ENCODE measurements around the gene PTGER2.

The PTGER2 gene

GRCh38 chr14:52313903-52314594 is at the start of gene PTGER2:
TSS of gene PTGER2 (plus strand) at chr14:52314312. CDS start at chr14:52314549, 237 bp downstream.
- Mint-ChIP-seq H3K4me3 (peak within 1 kb of the TSS; percentile 91), H3K4me1 (ENCODE audit: low read depth) (peaks cover 90% of the 10 kb centered on the region), H3K27me3 (peaks cover 20% of the 10 kb centered on the region)

GRCh38 chr14:52265253-52265652 is 48.9 kb upstream of the PTGER2 start:
- no peaks in the 10 kb centered on the region for H3K36me3 Mint-ChIP-seq (ENCODE audit: low read depth)
- no peak overlapping the region for H3K4me3 Mint-ChIP-seq
- H3K4me1 Mint-ChIP-seq (ENCODE audit: low read depth), result peaks cover 47% of the 10 kb centered on the region
- H3K9me3 Mint-ChIP-seq, result no peaks in the 10 kb centered on the region
- peak overlapping the region; percentile 14 for H3K27ac Mint-ChIP-seq
- H3K27me3 Mint-ChIP-seq, result peaks cover 39% of the 10 kb centered on the region

More at GRCh38 chr14:52313903-52314594, at the start of gene PTGER2:
- Mint-ChIP-seq H3K9me3 (no peaks in the 10 kb centered on the region), H3K27ac (peak within 1 kb of the TSS; percentile 93), H3K36me3 (ENCODE audit: low read depth) (peaks cover 19% of the 10 kb centered on the region)

GRCh38 chr14:52266179-52266578 is 47.9 kb upstream of the PTGER2 start:
- Mint-ChIP-seq H3K4me3 (no peak overlapping the region), H3K4me1 (ENCODE audit: low read depth) (peaks cover 47% of the 10 kb centered on the region), H3K9me3 (no peaks in the 10 kb centered on the region), H3K36me3 (ENCODE audit: low read depth) (no peaks in the 10 kb centered on the region), H3K27me3 (peaks cover 43% of the 10 kb centered on the region), H3K27ac (no peak overlapping the region)

- Mint-ChIP-seq H3K4me1 (ENCODE audit: low read depth) (peaks cover 53% of the 10 kb centered on the region), H3K4me3 (peak overlapping the region; percentile 85), H3K27ac (no peak overlapping the region), H3K36me3 (ENCODE audit: low read depth) (no peaks in the 10 kb centered on the region), H3K9me3 (no peaks in the 10 kb centered on the region), H3K27me3 (peaks cover 43% of the 10 kb centered on the region)
Measured at GRCh38 chr14:52266782-52267181, 47.3 kb upstream of the PTGER2 start.

- Mint-ChIP-seq H3K27ac (peak within 1 kb of the TSS; percentile 36), H3K4me1 (ENCODE audit: low read depth) (peaks cover 61% of the 10 kb centered on the region), H3K36me3 (ENCODE audit: low read depth) (no peaks in the 10 kb centered on the region), H3K9me3 (no peaks in the 10 kb centered on the region), H3K27me3 (peaks cover 43% of the 10 kb centered on the region), H3K4me3 (peak within 1 kb of the TSS; percentile 85)
Measured at GRCh38 chr14:52267501-52268278, 46.4 kb upstream of the PTGER2 start, which contains the start of gene PTGDR. TSS of gene PTGDR (plus strand) at chr14:52267698. CDS start at chr14:52267815, 117 bp downstream.

GRCh38 chr14:52268279-52269061 is 45.6 kb upstream of the PTGER2 start:
- H3K27me3 Mint-ChIP-seq, result peaks cover 43% of the 10 kb centered on the region
- peaks cover 64% of the 10 kb centered on the region for H3K4me1 Mint-ChIP-seq (ENCODE audit: low read depth)
- H3K27ac Mint-ChIP-seq, result peak overlapping the region; percentile 36

GRCh38 chr14:52269100-52269499 is 45.0 kb upstream of the PTGER2 start:
- Mint-ChIP-seq H3K4me3 (peak overlapping the region; percentile 85), H3K9me3 (no peaks in the 10 kb centered on the region), H3K27ac (peak overlapping the region; percentile 20), H3K4me1 (ENCODE audit: low read depth) (peaks cover 67% of the 10 kb centered on the region), H3K36me3 (ENCODE audit: low read depth) (no peaks in the 10 kb centered on the region), H3K27me3 (peaks cover 43% of the 10 kb centered on the region)

More at GRCh38 chr14:52268279-52269061, 45.6 kb upstream of the PTGER2 start:
- Mint-ChIP-seq H3K4me3 (peak overlapping the region; percentile 85), H3K9me3 (no peaks in the 10 kb centered on the region), H3K36me3 (ENCODE audit: low read depth) (no peaks in the 10 kb centered on the region)

GRCh38 chr14:52269982-52270381 is 44.1 kb upstream of the PTGER2 start:
- Mint-ChIP-seq H3K9me3 (no peaks in the 10 kb centered on the region), H3K4me3 (peak overlapping the region; percentile 52), H3K27me3 (peaks cover 43% of the 10 kb centered on the region), H3K36me3 (ENCODE audit: low read depth) (no peaks in the 10 kb centered on the region), H3K27ac (no peak overlapping the region), H3K4me1 (ENCODE audit: low read depth) (peaks cover 64% of the 10 kb centered on the region)

GRCh38 chr14:52271538-52271937 is 42.6 kb upstream of the PTGER2 start:
- Mint-ChIP-seq H3K27me3 (peaks cover 39% of the 10 kb centered on the region), H3K4me1 (ENCODE audit: low read depth) (peaks cover 53% of the 10 kb centered on the region), H3K36me3 (ENCODE audit: low read depth) (no peaks in the 10 kb centered on the region), H3K27ac (no peak overlapping the region), H3K9me3 (no peaks in the 10 kb centered on the region), H3K4me3 (peak overlapping the region; percentile 38)

GRCh38 chr14:52272375-52272774 is 41.7 kb upstream of the PTGER2 start:
- H3K27ac Mint-ChIP-seq, result no peak overlapping the region
- H3K27me3 Mint-ChIP-seq, result peaks cover 31% of the 10 kb centered on the region
- peak overlapping the region; percentile 22 for H3K4me3 Mint-ChIP-seq

GRCh38 chr14:52275372-52275771 is 38.7 kb upstream of the PTGER2 start:
- Mint-ChIP-seq H3K27ac (no peak overlapping the region), H3K9me3 (no peaks in the 10 kb centered on the region), H3K36me3 (ENCODE audit: low read depth) (no peaks in the 10 kb centered on the region), H3K27me3 (peaks cover 4% of the 10 kb centered on the region), H3K4me3 (peak overlapping the region; percentile 14), H3K4me1 (ENCODE audit: low read depth) (peaks cover 26% of the 10 kb centered on the region)

More at GRCh38 chr14:52272375-52272774, 41.7 kb upstream of the PTGER2 start:
- H3K9me3 Mint-ChIP-seq, result no peaks in the 10 kb centered on the region
- H3K36me3 Mint-ChIP-seq (ENCODE audit: low read depth), result no peaks in the 10 kb centered on the region
- peaks cover 45% of the 10 kb centered on the region for H3K4me1 Mint-ChIP-seq (ENCODE audit: low read depth)

- Mint-ChIP-seq H3K4me3 (no peak overlapping the region), H3K27me3 (no peaks in the 10 kb centered on the region), H3K4me1 (ENCODE audit: low read depth) (peaks cover 18% of the 10 kb centered on the region), H3K9me3 (no peaks in the 10 kb centered on the region), H3K27ac (no peak overlapping the region), H3K36me3 (ENCODE audit: low read depth) (no peaks in the 10 kb centered on the region)
Measured at GRCh38 chr14:52277552-52277951, 36.6 kb upstream of the PTGER2 start.

GRCh38 chr14:52279408-52279807 is 34.7 kb upstream of the PTGER2 start:
- no peak overlapping the region for H3K27ac Mint-ChIP-seq
- no peak overlapping the region for H3K4me3 Mint-ChIP-seq
- H3K36me3 Mint-ChIP-seq (ENCODE audit: low read depth), result no peaks in the 10 kb centered on the region
- no peaks in the 10 kb centered on the region for H3K9me3 Mint-ChIP-seq
- peaks cover 10% of the 10 kb centered on the region for H3K4me1 Mint-ChIP-seq (ENCODE audit: low read depth)
- no peaks in the 10 kb centered on the region for H3K27me3 Mint-ChIP-seq

GRCh38 chr14:52283099-52283498 is 31.0 kb upstream of the PTGER2 start:
- H3K27ac Mint-ChIP-seq, result no peak overlapping the region
- H3K4me1 Mint-ChIP-seq (ENCODE audit: low read depth), result peaks cover 24% of the 10 kb centered on the region
- no peak overlapping the region for H3K4me3 Mint-ChIP-seq
- H3K9me3 Mint-ChIP-seq, result no peaks in the 10 kb centered on the region
- no peaks in the 10 kb centered on the region for H3K36me3 Mint-ChIP-seq (ENCODE audit: low read depth)
- H3K27me3 Mint-ChIP-seq, result no peaks in the 10 kb centered on the region

Measured in stimulated activated naive CD8-positive, alpha-beta T cell treated with anti-CD3 and anti-CD28 coated beads, Interleukin-15, Interleukin-2, amounts not matched to agents 100 ng/mL and 50 ng/mL, for 24 hours (primary cell).